ENCODE data around the gene EEF2K. TPM values are rescaled to one million over a fixed set of nuclear protein-coding genes. Genes with fewer than 3 reads are reported as not detected.

Gene EEF2K
- polyA plus RNA-seq, 2 of the 4 experiments (the other 2 are of a cell fraction) = 8.2 to 9.4 TPM

- Histone ChIP-seq H3K4me3 (no peak overlapping the region), H3K9me3 (peaks cover 25% of the 10 kb centered on the region), H3K27ac (no peak overlapping the region), H3K4me2 (no peak overlapping the region), H3K4me1 (no peaks in the 10 kb centered on the region)
- ChIA-PET POLR2A (no interaction called here), CTCF (interaction anchor here (0.8 to 0.9 kb wide), 2 partner anchors 40 to 1050 kb away, joined by 3 read pairs; no protein-coding TSS in a partner anchor)
- WGBS (ENCODE audit: missing lambda C conversion rate) = 83% methylated on average over 6 of the region's 6 CpGs
- no peak for DNase-seq (ENCODE audit: low read depth in 1 of 2, low spot score in 1 of 2)
- no peak for FAIRE-seq
- no peak for TF ChIP-seq HOXA7 (CRISPR knock-in tag; IDR thresholded peaks at IDR 0.05)
- no peak for TF ChIP-seq RAD21 (conservative IDR thresholded peaks at IDR 0.05 in 1 of 2, IDR thresholded peaks at IDR 0.05 in 1 of 2)
- TF ChIP-seq TP53 (CRISPR knock-in tag; IDR thresholded peaks at IDR 0.05) = no peak
- no peak for TF ChIP-seq KDM5A (IDR thresholded peaks at IDR 0.05)
- TF ChIP-seq POLR2A (IDR thresholded peaks at IDR 0.05; ENCODE audit: low read length) = no peak
- no peak for TF ChIP-seq FOXS1 (CRISPR knock-in tag; IDR thresholded peaks at IDR 0.05)
- TF ChIP-seq FOSL2 (IDR thresholded peaks at IDR 0.05) = no peak
- no peak for TF ChIP-seq FOSL2 (CRISPR knock-in tag; IDR thresholded peaks at IDR 0.05)
- TF ChIP-seq ATOH8 (CRISPR knock-in tag; IDR thresholded peaks at IDR 0.05; ENCODE audit: low read depth) = no peak
- no peak for TF ChIP-seq FOSB (CRISPR knock-in tag; IDR thresholded peaks at IDR 0.05)
- TF ChIP-seq RNF2 (IDR thresholded peaks at IDR 0.05; ENCODE audit: borderline replicate concordance, low read depth) = no peak
- no peak for TF ChIP-seq BHLHE40 (IDR thresholded peaks at IDR 0.05; ENCODE audit: low read depth, low read length)
- no peak for ATAC-seq
Observed at GRCh38 chr16:22333457-22333994, 127.4 kb downstream of the EEF2K start.

GRCh38 chr16:22335668-22336246, 129.7 kb downstream of the EEF2K start:
- no peak overlapping the region for H3K4me3 ChIP-seq

GRCh38 chr16:22336581-22336980, 130.5 kb downstream of the EEF2K start:
- no peak overlapping the region for H3K27ac ChIP-seq
- peaks cover 45% of the 10 kb centered on the region for H3K9me3 ChIP-seq
- no peak overlapping the region for H3K4me2 ChIP-seq
- CTCF ChIA-PET = interaction anchor here (1.2 to 3.4 kb wide), 3 partner anchors 14 to 18 kb away, joined by 3 to 14 read pairs (median 9); no protein-coding TSS in a partner anchor
- H3K4me3 ChIP-seq = no peak overlapping the region
- TF ChIP-seq HOXA7 (CRISPR knock-in tag; IDR thresholded peaks at IDR 0.05) = no peak
- no peaks in the 10 kb centered on the region for H3K4me1 ChIP-seq
- ATAC-seq = no peak
- no peak for DNase-seq (ENCODE audit: low read depth in 1 of 2, low spot score in 1 of 2)
- FAIRE-seq = no peak
- POLR2A ChIA-PET = no interaction called here

More at GRCh38 chr16:22335668-22336246, 129.7 kb downstream of the EEF2K start:
- ChIA-PET POLR2A (no interaction called here), CTCF (interaction anchor here (0.8 to 1.2 kb wide), 2 partner anchors 15 to 1034 kb away, joined by 3 read pairs; no protein-coding TSS in a partner anchor)
- H3K4me1 ChIP-seq = no peaks in the 10 kb centered on the region
- H3K27ac ChIP-seq = no peak overlapping the region
- H3K4me2 ChIP-seq = no peak overlapping the region
- whole genome bisulfite sequencing (ENCODE audit: missing lambda C conversion rate) = 100% methylated on average over 3 of the region's 3 CpGs
- peaks cover 38% of the 10 kb centered on the region for H3K9me3 ChIP-seq
- FAIRE-seq = no peak
- TF ChIP-seq NPAS2 (CRISPR knock-in tag; IDR thresholded peaks at IDR 0.05; ENCODE audit: borderline replicate concordance) (no peak), BCL3 (IDR thresholded peaks at IDR 0.05) (no peak), FOSL2 (IDR thresholded peaks at IDR 0.05) (no peak), FOSL2 (CRISPR knock-in tag; IDR thresholded peaks at IDR 0.05) (no peak), TFCP2L1 (CRISPR knock-in tag; IDR thresholded peaks at IDR 0.05) (no peak), KDM5A (IDR thresholded peaks at IDR 0.05) (no peak)
- no peak for DNase-seq (ENCODE audit: low read depth in 1 of 2, low spot score in 1 of 2)
- no peak; a peak in 1 of 6 replicates for ATAC-seq

GRCh38 chr16:22337045-22337444, 131.0 kb downstream of the EEF2K start:
- FAIRE-seq = no peak
- ChIA-PET POLR2A (no interaction called here), CTCF (interaction anchor here (0.8 to 3.4 kb wide), 4 partner anchors 16 to 45 kb away, joined by 3 to 14 read pairs (median 6); no protein-coding TSS in a partner anchor)
- no peak for DNase-seq (ENCODE audit: low read depth in 1 of 2, low spot score in 1 of 2)
- Histone ChIP-seq H3K4me2 (no peak overlapping the region), H3K27ac (no peak overlapping the region), H3K9me3 (peaks cover 45% of the 10 kb centered on the region), H3K4me1 (no peaks in the 10 kb centered on the region), H3K4me3 (no peak overlapping the region)
- ATAC-seq = no peak
- TF ChIP-seq FOSB (CRISPR knock-in tag; IDR thresholded peaks at IDR 0.05) (no peak), RNF2 (IDR thresholded peaks at IDR 0.05; ENCODE audit: borderline replicate concordance, low read depth) (no peak), CBX2 (IDR thresholded peaks at IDR 0.05; ENCODE audit: borderline replicate concordance, low read depth) (no peak), HOXB5 (CRISPR knock-in tag; IDR thresholded peaks at IDR 0.05) (no peak), JUNB (IDR thresholded peaks at IDR 0.05) (no peak), PHF8 (IDR thresholded peaks at IDR 0.05; ENCODE audit: borderline replicate concordance, low read depth) (no peak), ZC3H11A (IDR thresholded peaks at IDR 0.05) (no peak), ELK1 (IDR thresholded peaks at IDR 0.05; ENCODE audit: low read depth, low read length) (no peak), RFX5 (IDR thresholded peaks at IDR 0.05) (no peak), RARB (CRISPR knock-in tag; IDR thresholded peaks at IDR 0.05) (no peak), CBX8 (IDR thresholded peaks at IDR 0.05) (no peak), ZFP36 (IDR thresholded peaks at IDR 0.05; ENCODE audit: borderline replicate concordance, partially characterized antibody) (no peak), HMGXB4 (CRISPR knock-in tag; IDR thresholded peaks at IDR 0.05; ENCODE audit: borderline replicate concordance) (no peak), EHF (CRISPR knock-in tag; IDR thresholded peaks at IDR 0.05) (no peak)
